ENCODE measurements around the gene SIPA1. TPM values are rescaled to one million over a fixed set of nuclear protein-coding genes. Genes with fewer than 3 reads are reported as not detected.

Gene SIPA1
- total RNA-seq, 1 experiment from 2014 or later = 86.9 TPM

GRCh38 chr11:65654375-65655349, 16.8 kb downstream of the SIPA1 start:
- H3K36me3 ChIP-seq (ENCODE audit: control insufficient read depth, insufficient read depth, low read length) = peaks cover 15% of the 10 kb centered on the region
- DNase-seq (ENCODE audit: low read depth, low spot score) (no peak), ATAC-seq (no peak)
- ChIA-PET CTCF (interaction anchor here (0.9 kb wide), 1 partner anchor 234 kb away, joined by 8 read pairs; the partner anchor contains the start of gene FIBP), POLR2A (interaction anchor here (0.6 to 0.9 kb wide), 3 partner anchors 17 to 39 kb away, joined by 3 to 5 read pairs (median 4); partner anchors contain the start of genes PCNX3 and SIPA1)
- intact Hi-C loops (cut with micrococcal nuclease; ENCODE audit: unreplicated experiment) = no loop called here
- no TSS peak for BruUV-seq (replicated peaks)
- no peak for TF ChIP-seq REST (IDR thresholded peaks at IDR 0.05; ENCODE audit: insufficient read depth in 1 of 2, low read depth in 2 of 2, low read length in 1 of 2)
- no peak for TF ChIP-seq CTCF (IDR thresholded peaks at IDR 0.05)
- 0 out of 2 replicates have a peak, but pooled peaks have one; percentile 18 for TF ChIP-seq POLR2AphosphoS5 (IDR thresholded peaks at IDR 0.05; ENCODE audit: low read depth, low read length)
- no peak for TF ChIP-seq SIN3A (IDR thresholded peaks at IDR 0.05; ENCODE audit: borderline replicate concordance, insufficient read depth, low read depth, low read length)
- TF ChIP-seq TCF7L2 (IDR thresholded peaks at IDR 0.05; ENCODE audit: low read depth, low read length) = no peak
- H3K4me1 ChIP-seq (ENCODE audit: control insufficient read depth, insufficient read depth, low read length) = peaks cover 19% of the 10 kb centered on the region
- H3K27ac ChIP-seq (ENCODE audit: low read length) = peak overlapping the region; percentile 95; the same call in 1 of the 2 replicates
- in situ Hi-C loops (cut with HindIII; ENCODE audit: low pct_unique_long_range_greater_than_20kb, low sequenced_read_pairs) = no loop called here
- H3K27me3 ChIP-seq (ENCODE audit: control insufficient read depth, insufficient read depth, low read length) = no peaks in the 10 kb centered on the region
- H3K4me3 ChIP-seq (ENCODE audit: low read depth in 2 of 2, low read length in 2 of 2) = no peak overlapping the region
- H3K9me3 ChIP-seq (ENCODE audit: control insufficient read depth, insufficient read depth, low read depth, low read length) = no peaks in the 10 kb centered on the region

DNA sequence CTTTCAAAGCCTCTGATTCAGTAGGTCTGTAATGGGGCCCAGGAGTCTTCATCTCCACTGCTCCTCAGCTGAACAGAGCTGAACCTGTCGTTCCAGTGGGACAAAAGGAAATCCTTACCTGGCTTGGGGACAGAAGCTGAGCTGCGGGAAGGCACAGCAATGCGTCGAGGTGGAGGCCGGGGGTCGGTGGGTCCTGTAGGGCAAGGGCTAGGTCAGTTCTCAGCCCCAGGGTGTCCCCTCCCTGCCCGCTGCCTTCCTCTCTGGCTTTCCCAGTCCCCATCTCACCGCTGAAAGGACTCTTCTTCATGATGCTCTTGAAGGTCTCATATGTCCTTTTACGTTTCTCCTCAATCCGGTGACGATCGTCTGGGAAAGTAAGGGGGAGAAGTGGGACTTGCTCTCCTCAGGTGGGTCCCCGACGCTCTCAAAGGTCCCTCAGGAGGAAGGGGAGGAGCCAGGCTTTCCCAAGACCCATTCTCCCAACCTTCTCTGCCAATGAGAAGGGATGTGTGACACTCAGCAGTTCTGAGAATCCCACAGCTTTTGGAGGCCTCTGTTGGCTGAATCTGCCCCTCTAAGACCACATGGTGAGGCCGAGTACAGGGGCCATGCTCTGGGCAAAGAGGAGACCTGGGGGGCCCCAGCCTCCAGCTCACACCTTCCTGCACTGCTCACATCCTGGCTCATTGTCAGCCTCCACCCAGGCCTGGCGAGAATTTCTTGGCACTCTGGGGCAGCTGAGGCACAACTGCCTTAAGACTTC, 17.9 kb downstream of the SIPA1 start:
- peaks cover 15% of the 10 kb centered on the region for H3K4me1 ChIP-seq (ENCODE audit: control insufficient read depth, insufficient read depth, low read length)
- in situ Hi-C loops (cut with HindIII; ENCODE audit: low pct_unique_long_range_greater_than_20kb, low sequenced_read_pairs) = no loop called here
- peaks cover 17% of the 10 kb centered on the region for H3K36me3 ChIP-seq (ENCODE audit: control insufficient read depth, insufficient read depth, low read length)
- DNase-seq (ENCODE audit: low read depth, low spot score) = no peak
- H3K27me3 ChIP-seq (ENCODE audit: control insufficient read depth, insufficient read depth, low read length) = no peaks in the 10 kb centered on the region
- H3K9me3 ChIP-seq (ENCODE audit: control insufficient read depth, insufficient read depth, low read depth, low read length) = no peaks in the 10 kb centered on the region
- CTCF ChIA-PET = interaction anchor here (0.6 kb wide), 1 partner anchor 62 kb away, joined by 3 read pairs; no protein-coding TSS in a partner anchor
- no peak overlapping the region for H3K4me3 ChIP-seq (ENCODE audit: low read depth in 2 of 2, low read length in 2 of 2)
- POLR2A ChIA-PET = interaction anchor here (0.6 kb wide), 1 partner anchor 18 kb away, joined by 3 read pairs; the partner anchor contains the start of gene SIPA1
- TF ChIP-seq POLR2AphosphoS5 (IDR thresholded peaks at IDR 0.05; ENCODE audit: low read depth, low read length) (no peak), REST (IDR thresholded peaks at IDR 0.05; ENCODE audit: insufficient read depth in 1 of 2, low read depth in 2 of 2, low read length in 1 of 2) (no peak), TCF7L2 (IDR thresholded peaks at IDR 0.05; ENCODE audit: low read depth, low read length) (no peak), SIN3A (IDR thresholded peaks at IDR 0.05; ENCODE audit: borderline replicate concordance, insufficient read depth, low read depth, low read length) (no peak), CTCF (IDR thresholded peaks at IDR 0.05) (no peak)
- ATAC-seq = no peak
- H3K27ac ChIP-seq (ENCODE audit: low read length) = no peak overlapping the region
- intact Hi-C loops (cut with micrococcal nuclease; ENCODE audit: unreplicated experiment) = no loop called here
- BruUV-seq (replicated peaks) = no TSS peak

Data from Panc1 (cell line).